DMS 273 treated with DMSO at 0.1 percent for 48 hours (cell line): ENCODE results near the gene MON2.

Experiments used
- DNase-seq: peaks from one replicate; lab custom pipeline; 2025; lab: John Stamatoyannopoulos, UW

MON2 gene

GRCh38 chr12:62618319-62618718 lies 151.7 kb downstream of the MON2 start:
- no peak for DNase-seq

GRCh38 chr12:62618930-62619329 lies 152.3 kb downstream of the MON2 start:
- DNase-seq, result no peak

GRCh38 chr12:62621101-62621638 lies 154.5 kb downstream of the MON2 start:
- no peak for DNase-seq

GRCh38 chr12:62622177-62622576 lies 155.6 kb downstream of the MON2 start:
- no peak for DNase-seq

- DNase-seq, result no peak
These were observed 158.6 kb downstream of the MON2 start for GRCh38 chr12:62625228-62625627.

- DNase-seq, result no peak
These were observed 160.6 kb downstream of the MON2 start for GRCh38 chr12:62627181-62627580.

- DNase-seq, result no peak
These were observed 162.8 kb downstream of the MON2 start for GRCh38 chr12:62629413-62629812.

- no peak for DNase-seq
These were observed 163.5 kb downstream of the MON2 start for GRCh38 chr12:62629971-62630739.

- peak; percentile 25 for DNase-seq
These were observed 165.1 kb downstream of the MON2 start for GRCh38 chr12:62631471-62632410.

- peak; percentile 25 for DNase-seq
These were observed 165.8 kb downstream of the MON2 start for GRCh38 chr12:62632411-62632918.

- no peak for DNase-seq
These were observed 169.0 kb downstream of the MON2 start for GRCh38 chr12:62635649-62636048.

GRCh38 chr12:62637679-62638078 lies 171.1 kb downstream of the MON2 start:
- DNase-seq, result no peak

- no peak for DNase-seq
These were observed 174.4 kb downstream of the MON2 start for GRCh38 chr12:62640910-62641448.

- DNase-seq, result no peak
These were observed 175.9 kb downstream of the MON2 start for GRCh38 chr12:62642486-62642885.

- no peak for DNase-seq
These were observed 176.9 kb downstream of the MON2 start for GRCh38 chr12:62643486-62643885.

GRCh38 chr12:62646566-62646965 lies 179.9 kb downstream of the MON2 start:
- DNase-seq, result no peak

- DNase-seq, result no peak
These were observed 181.0 kb downstream of the MON2 start for GRCh38 chr12:62647586-62647985.

GRCh38 chr12:62649412-62650138 lies 182.9 kb downstream of the MON2 start:
- no peak for DNase-seq
